Large intestine (tissue), 3 donors: ENCODE measurements around the gene ARHGEF1. TPM values are rescaled to one million over a fixed set of nuclear protein-coding genes. Genes with fewer than 3 reads are reported as not detected.
A peak's percentile ranks its signal among the peaks of the same experiment; 100 is the strongest.

Experiments
- DNase-seq, 2 donors: peaks; one replicate each; pipeline versions ENCODE4 v3.0.0 to v3.0.0-alpha.2; 2013
- H3K27ac ChIP-seq: one replicate; pipeline ENCODE4 v1.5.1; 2013; ENCODE audit warnings: low read length
- H3K27me3 ChIP-seq: 2 replicates; pipeline ENCODE4 v1.6.1; 2013; ENCODE audit warnings: low read length; ENCODE audit not compliant: control insufficient read depth, insufficient read depth
- H3K36me3 ChIP-seq: 2 replicates; pipeline ENCODE4 v1.6.1; 2013; ENCODE audit warnings: low read length; ENCODE audit not compliant: control insufficient read depth, insufficient read depth
- H3K4me1 ChIP-seq: one replicate; pipeline ENCODE4 v1.6.1; 2013; ENCODE audit warnings: low read length; ENCODE audit not compliant: control insufficient read depth, insufficient read depth
- H3K4me3 ChIP-seq: one replicate; pipeline ENCODE4 v1.5.1; 2013; ENCODE audit warnings: low read length
- H3K9me3 ChIP-seq: one replicate; pipeline ENCODE4 v1.6.1; 2013; ENCODE audit warnings: mild to moderate bottlenecking, low read depth, low read length, moderate library complexity; ENCODE audit not compliant: control insufficient read depth
- WGBS: methylation state at CpG from one replicate; pipeline ENCODE4 v1.1.5; 2013; ENCODE audit warnings: low lambda C conversion rate; ENCODE audit not compliant: insufficient coverage; 5-methylcytosine and 5-hydroxymethylcytosine counted together
- polyA plus RNA-seq: library from polyadenylated mRNA; unstranded; fragments of 120-200 nt; gene quantifications from one replicate; pipeline ENCODE4 v1.2.1, GENCODE V29; 2013

The ARHGEF1 gene
- polyA plus RNA-seq, 1 donor: 63.6 TPM

DNA sequence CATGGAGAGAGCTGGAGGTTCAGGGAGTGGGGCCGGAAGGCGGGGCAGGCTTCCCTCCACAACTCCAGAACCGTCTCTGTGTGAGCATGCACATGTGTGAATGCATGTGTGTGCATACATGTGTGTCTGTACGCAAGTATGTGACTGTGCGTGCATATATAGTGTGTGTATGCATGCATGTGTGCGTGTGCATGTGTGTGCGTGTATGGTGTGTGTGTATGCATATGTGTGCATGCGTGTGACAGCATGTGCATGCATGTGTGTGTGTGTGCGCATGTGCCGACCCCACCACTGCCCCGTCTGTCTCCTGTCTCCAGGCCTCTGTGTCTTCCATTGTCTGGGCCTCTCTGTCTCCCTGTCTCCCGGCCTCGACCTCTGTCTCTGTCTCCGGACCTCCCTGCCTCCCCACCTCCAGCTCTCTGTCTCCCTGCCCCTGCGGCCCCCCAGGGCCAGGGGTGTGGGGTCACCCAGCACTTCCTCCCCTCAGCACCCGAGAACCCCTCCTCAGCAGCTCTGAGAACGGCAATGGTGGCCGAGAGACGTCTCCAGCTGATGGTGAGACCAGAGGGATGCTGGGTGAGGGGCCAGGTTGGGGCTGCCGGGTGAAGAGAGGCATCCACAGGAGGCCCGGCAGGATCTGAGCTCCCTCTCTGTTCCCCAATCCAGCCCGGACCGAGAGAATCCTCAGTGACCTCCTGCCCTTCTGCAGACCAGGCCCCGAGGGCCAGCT is 22.5 kb downstream of the ARHGEF1 start:
- H3K27ac ChIP-seq: peak overlapping the region; percentile 73
- no CpG with 5 or more reads among the region's 24 CpGs for WGBS

DNA sequence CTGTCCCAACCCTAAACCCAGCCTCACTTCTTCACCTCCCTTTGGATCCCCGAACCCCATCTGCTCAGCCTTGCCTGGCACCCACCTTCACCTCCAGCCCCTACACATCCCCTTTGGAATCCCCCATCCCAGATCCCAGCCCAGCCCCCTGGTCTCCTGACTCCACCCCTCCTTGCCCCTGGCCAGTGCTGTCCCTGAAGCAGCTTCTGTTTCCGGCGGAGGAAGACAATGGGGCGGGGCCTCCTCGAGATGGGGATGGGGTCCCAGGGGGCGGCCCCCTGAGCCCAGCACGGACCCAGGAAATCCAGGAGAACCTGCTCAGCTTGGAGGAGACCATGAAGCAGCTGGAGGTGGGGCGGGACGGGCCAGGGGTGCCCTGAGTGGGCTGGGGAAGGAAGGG is 23.3 kb downstream of the ARHGEF1 start:
- no peak for DNase-seq
- peaks cover 59% of the 10 kb centered on the region for H3K36me3 ChIP-seq
- H3K4me1 ChIP-seq: peaks cover 24% of the 10 kb centered on the region
- H3K27ac ChIP-seq: no peak overlapping the region
- WGBS: 100% methylated on average over 1 of the region's 9 CpGs
- no peak overlapping the region for H3K4me3 ChIP-seq
- H3K9me3 ChIP-seq: no peaks in the 10 kb centered on the region
- peaks cover 15% of the 10 kb centered on the region for H3K27me3 ChIP-seq

More for the DNA sequence above, 22.5 kb downstream of the ARHGEF1 start:
- Histone ChIP-seq H3K36me3 (peaks cover 61% of the 10 kb centered on the region), H3K4me3 (no peak overlapping the region), H3K9me3 (no peaks in the 10 kb centered on the region), H3K27me3 (peaks cover 6% of the 10 kb centered on the region), H3K4me1 (peaks cover 24% of the 10 kb centered on the region)
- peak in 1 of 2 donors; percentile 37 for DNase-seq

DNA sequence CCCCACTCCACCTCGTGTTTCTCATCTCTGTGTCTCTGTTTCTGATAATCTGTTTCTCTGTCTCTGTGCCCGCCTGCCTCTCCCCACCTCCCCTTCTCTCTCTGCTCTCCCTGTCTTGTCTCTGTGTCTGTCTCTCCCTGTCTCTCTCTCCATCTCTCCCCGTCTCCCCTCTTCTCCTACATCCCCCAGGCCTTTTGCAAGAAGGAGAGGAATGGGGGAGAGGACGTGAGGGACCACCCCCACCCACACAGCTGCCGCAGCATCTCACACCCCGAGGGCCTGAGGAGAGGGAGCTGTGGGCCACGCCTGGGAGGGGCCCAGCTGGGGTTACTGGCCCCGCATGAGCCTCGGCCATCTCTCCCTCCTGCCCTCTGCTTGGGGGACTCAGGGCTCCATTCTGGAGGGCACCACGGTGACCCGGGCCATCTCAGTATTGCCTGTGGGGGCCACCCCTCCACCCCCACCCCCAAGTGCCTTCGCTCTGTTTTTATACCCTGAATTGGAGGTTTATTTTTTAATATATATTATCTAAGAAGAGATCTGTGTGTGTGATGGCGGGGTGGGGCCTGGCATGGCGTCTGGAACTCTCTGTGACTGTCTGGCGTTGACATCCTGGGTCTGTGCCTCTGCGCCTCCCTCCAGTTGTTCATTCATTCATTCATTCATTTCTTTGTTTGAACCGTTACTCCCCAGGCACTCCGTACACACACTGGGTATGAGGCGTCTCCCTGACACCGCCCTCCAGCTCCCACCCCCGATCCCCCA is 24.1 kb downstream of the ARHGEF1 start:
- H3K4me1 ChIP-seq: peaks cover 24% of the 10 kb centered on the region
- no peak overlapping the region for H3K27ac ChIP-seq
- H3K36me3 ChIP-seq: peaks cover 53% of the 10 kb centered on the region
- H3K4me3 ChIP-seq: no peak overlapping the region
- peaks cover 23% of the 10 kb centered on the region for H3K27me3 ChIP-seq
- DNase-seq: no peak
- WGBS: 30% methylated on average over 1 of the region's 21 CpGs
- H3K9me3 ChIP-seq: no peaks in the 10 kb centered on the region

DNA sequence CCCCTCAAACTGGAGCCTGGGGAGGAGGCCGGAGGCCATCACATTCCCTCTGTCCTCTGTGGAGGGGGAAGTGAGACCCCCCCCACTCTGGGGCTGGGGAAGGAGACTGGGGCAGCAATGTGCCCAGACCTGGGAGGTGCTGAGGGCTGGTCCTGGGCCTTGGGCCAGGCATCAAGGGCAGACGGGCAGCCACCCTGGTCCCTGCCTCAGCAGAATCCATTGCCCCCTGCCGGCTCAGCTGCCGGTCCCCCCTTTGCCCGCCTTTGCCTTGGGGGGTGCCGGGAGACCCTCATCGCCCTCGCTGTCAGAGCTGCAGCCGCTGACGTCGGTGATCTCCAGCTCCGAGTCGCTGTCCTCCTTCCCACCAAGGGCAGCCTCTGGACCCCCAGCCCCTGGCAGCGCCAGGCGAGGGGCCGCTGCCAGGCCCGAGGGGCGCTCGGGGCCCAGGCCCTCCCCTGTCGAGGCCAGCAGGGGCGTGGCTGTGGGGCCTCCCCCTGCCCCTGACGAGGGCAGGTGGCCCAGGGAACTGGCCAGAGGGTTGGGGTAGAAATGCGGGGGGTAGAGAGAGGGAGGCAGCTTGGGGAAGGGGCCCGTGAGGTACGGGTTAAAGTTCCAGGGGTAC is 25.1 kb downstream of the ARHGEF1 start:
- no CpG with 5 or more reads among the region's 25 CpGs for WGBS

DNA sequence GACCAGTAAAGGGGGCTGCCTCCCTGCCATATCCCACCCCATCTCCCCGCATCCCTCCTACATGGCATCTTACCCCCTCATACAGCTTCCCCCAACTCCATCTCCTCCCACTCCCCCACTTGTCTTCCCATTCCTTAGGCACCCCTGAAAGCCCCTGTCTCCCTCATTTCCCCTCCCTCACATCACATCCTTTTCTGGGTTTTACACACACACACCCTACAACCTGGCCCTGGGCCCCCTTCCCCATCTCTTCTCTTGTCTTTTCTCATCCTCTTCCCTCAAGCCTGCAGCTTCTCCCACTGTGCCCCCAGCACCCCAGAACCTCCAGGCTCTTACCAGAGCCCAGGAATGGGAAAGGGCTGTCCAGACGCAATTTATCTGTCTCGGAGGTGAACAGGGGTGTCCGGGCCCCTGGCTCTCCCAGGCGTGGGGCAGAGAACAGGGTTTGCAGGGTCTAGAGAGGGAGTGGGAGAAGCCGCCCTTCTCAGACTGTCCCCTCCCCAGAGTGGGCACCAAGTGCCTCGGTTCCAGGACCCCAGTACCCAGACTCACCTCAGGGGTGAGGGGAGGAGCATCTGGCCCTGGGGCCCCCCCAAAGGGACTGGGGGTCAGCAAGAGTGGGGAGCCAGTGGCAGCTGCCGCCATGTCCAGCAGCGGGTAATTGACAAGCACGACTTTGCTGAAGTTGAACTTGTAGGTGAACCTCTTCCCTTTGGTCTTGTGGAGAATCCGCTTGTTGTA is 25.9 kb downstream of the ARHGEF1 start:
- Histone ChIP-seq H3K36me3 (peaks cover 35% of the 10 kb centered on the region), H3K27ac (no peak overlapping the region)

More for the DNA sequence above, 25.1 kb downstream of the ARHGEF1 start:
- no peak for DNase-seq
- Histone ChIP-seq H3K4me1 (peaks cover 24% of the 10 kb centered on the region), H3K4me3 (no peak overlapping the region), H3K9me3 (no peaks in the 10 kb centered on the region), H3K27ac (no peak overlapping the region), H3K36me3 (peaks cover 43% of the 10 kb centered on the region), H3K27me3 (peaks cover 33% of the 10 kb centered on the region)

DNA sequence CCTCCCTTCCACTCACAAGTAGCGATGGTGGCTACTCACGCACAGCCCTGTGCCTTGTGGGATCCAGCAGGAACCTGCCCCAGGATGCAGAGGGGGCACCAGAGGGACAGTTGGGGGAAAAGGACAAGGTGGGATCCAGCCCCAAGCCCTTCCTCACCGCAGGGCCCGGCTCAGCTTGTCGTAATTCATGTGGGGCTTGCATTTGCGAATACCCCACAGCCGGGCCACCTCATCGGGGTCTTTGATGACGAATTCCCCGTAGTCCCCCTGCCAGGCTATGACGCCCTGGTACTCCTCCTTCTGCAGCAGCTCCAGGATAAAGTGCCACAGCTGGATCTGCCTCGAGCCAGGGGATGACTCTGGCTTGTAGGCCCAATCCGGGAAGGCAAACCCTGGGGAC is 26.7 kb downstream of the ARHGEF1 start:
- no peak overlapping the region for H3K4me3 ChIP-seq
- no peak overlapping the region for H3K27ac ChIP-seq
- WGBS: no CpG with 5 or more reads among the region's 13 CpGs
- H3K27me3 ChIP-seq: peaks cover 49% of the 10 kb centered on the region
- H3K9me3 ChIP-seq: no peaks in the 10 kb centered on the region
- H3K36me3 ChIP-seq: peaks cover 30% of the 10 kb centered on the region
- DNase-seq: no peak
- H3K4me1 ChIP-seq: peaks cover 13% of the 10 kb centered on the region

More for the DNA sequence above, 25.9 kb downstream of the ARHGEF1 start:
- H3K4me1 ChIP-seq: peaks cover 19% of the 10 kb centered on the region
- peaks cover 41% of the 10 kb centered on the region for H3K27me3 ChIP-seq
- no peaks in the 10 kb centered on the region for H3K9me3 ChIP-seq
- no peak overlapping the region for H3K4me3 ChIP-seq
- WGBS: no CpG with 5 or more reads among the region's 11 CpGs
- DNase-seq: no peak

DNA sequence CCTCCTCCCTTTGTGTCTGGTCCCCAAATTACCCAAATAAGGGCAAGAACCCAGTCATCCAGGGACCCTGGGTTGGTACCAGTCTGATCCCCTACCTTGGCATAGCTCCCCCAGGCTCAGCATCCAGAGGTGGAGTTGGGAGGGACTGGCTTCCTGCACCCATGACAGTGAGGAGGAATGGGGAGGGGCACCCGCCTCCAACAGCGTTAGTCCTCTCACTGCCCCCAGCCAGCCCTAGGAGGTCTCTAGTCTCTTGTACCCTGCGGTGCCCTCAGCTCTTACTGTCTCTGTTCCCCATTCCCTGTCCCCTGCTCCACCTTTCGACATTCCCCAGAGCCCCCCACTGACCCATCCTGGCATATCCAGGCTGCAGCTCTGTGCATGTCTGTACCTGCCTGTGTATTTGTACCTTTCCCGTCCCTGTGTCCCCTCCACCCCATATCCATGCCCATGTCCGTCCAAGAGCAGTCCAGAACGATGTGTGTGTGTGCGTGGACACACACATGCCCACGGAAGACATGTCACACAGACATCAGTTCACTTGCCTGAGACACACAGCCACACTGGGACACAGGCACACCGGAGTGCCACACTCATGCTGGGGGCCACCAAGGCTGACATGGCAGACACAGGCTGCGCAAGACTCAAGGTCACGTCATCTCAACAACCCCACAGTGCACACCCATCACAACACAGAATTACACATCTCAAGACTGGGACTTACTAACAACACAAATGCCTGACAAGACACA is 27.4 kb downstream of the ARHGEF1 start:
- peaks cover 56% of the 10 kb centered on the region for H3K27me3 ChIP-seq
- no CpG with 5 or more reads among the region's 12 CpGs for WGBS

DNA sequence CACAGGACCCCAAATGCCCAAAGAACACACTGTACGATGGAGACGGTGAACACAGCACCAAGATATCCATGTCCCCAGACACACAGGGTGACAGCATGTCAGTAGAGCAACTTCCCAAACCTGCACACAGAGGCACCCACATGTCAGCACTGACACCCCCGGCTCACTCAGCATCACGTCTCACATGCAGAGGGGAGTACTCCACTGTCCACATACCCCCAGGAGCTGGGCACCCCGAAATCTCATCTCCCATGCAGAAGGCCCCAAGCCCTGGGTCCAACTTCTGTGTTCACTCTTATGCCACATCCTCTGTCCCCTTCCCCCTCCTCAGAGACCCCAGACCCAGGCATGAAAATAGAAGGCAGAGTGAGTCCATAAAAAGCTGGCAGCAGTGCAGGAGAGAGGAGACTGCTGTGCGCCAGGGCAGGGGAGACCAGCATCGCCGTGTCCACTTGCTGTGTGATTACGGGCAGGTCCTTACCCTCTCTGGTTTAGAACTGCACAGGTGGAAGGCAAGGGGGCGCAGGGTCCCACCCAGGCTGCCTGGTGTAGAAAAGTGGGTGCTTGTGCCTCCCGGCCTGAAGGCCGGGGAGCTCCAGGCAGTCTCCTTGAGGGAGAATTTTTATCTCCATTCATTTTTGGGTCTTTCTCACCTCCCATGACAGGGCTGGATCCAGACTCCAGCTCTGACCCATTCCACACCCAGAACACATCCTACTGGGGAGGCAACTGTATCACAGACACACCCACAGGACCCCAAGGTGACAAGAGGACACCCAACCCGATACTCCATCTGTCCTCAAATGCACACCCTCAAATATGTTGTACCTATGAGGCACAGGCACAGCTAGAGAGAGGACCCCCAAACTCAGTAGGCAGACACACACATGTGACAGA is 28.3 kb downstream of the ARHGEF1 start:
- H3K9me3 ChIP-seq: no peaks in the 10 kb centered on the region
- H3K27ac ChIP-seq: no peak overlapping the region
- DNase-seq: no peak
- H3K4me3 ChIP-seq: no peak overlapping the region
- peaks cover 15% of the 10 kb centered on the region for H3K36me3 ChIP-seq
- no CpG with 5 or more reads among the region's 13 CpGs for WGBS
- H3K4me1 ChIP-seq: peaks cover 8% of the 10 kb centered on the region
- H3K27me3 ChIP-seq: peaks cover 64% of the 10 kb centered on the region

More for the DNA sequence above, 27.4 kb downstream of the ARHGEF1 start:
- Histone ChIP-seq H3K4me3 (no peak overlapping the region), H3K4me1 (peaks cover 10% of the 10 kb centered on the region), H3K9me3 (no peaks in the 10 kb centered on the region), H3K36me3 (peaks cover 23% of the 10 kb centered on the region), H3K27ac (no peak overlapping the region)
- no peak for DNase-seq
